ENCODE results near the gene EML4. TPM values are rescaled to one million over a fixed set of nuclear protein-coding genes. Genes with fewer than 3 reads are reported as not detected.
A peak's percentile ranks its signal among the peaks of the same experiment; 100 is the strongest.
"Not testable (repeated sequence)": the region's sequence is repeated elsewhere in the genome, so short reads cannot be mapped to it uniquely, and the experiment has no call there.

The EML4 gene
- total RNA-seq, 3 donors from 2014 or later = 19.4 to 68.5 (median 36.7) TPM

GRCh38 chr2:42266236-42266635, 97.1 kb downstream of the EML4 start:
- Histone ChIP-seq H3K4me3 (no peak overlapping the region), H3K4me1 (peaks cover 0 to 4% of the 10 kb centered on the region in 2 donors), H3K27ac (no peak overlapping the region), H3K9me3 (no peaks in the 10 kb centered on the region), H3K27me3 (no peaks in the 10 kb centered on the region), H3K36me3 (no peaks in the 10 kb centered on the region)
- TF ChIP-seq CTCF (IDR thresholded peaks at IDR 0.05) (no peak), POLR2AphosphoS5 (IDR thresholded peaks at IDR 0.05) (no peak), POLR2A (IDR thresholded peaks at IDR 0.05) (no peak)
- no peak for DNase-seq (ENCODE audit: low spot score in 2 of 2)
- intact Hi-C loops (cut with DNase I; ENCODE audit: low total_unique reads) = no loop called here

- peaks cover 0 to 7% of the 10 kb centered on the region in 2 donors for H3K4me1 ChIP-seq
- no peaks in the 10 kb centered on the region for H3K27me3 ChIP-seq
- no peak overlapping the region for H3K4me3 ChIP-seq
- H3K36me3 ChIP-seq = no peaks in the 10 kb centered on the region
- H3K9me3 ChIP-seq = no peaks in the 10 kb centered on the region
- no peak for TF ChIP-seq POLR2A (IDR thresholded peaks at IDR 0.05)
- TF ChIP-seq POLR2AphosphoS5 (IDR thresholded peaks at IDR 0.05) = no peak
- TF ChIP-seq CTCF (IDR thresholded peaks at IDR 0.05) = no peak
- intact Hi-C loops (cut with DNase I; ENCODE audit: low total_unique reads) = no loop called here
- H3K27ac ChIP-seq = no peak overlapping the region
- DNase-seq (ENCODE audit: low spot score in 2 of 2) = no peak
Observed at GRCh38 chr2:42267530-42267929, 98.4 kb downstream of the EML4 start.

- Histone ChIP-seq H3K4me1 (peaks cover 0 to 7% of the 10 kb centered on the region in 2 donors), H3K9me3 (no peaks in the 10 kb centered on the region), H3K36me3 (no peaks in the 10 kb centered on the region), H3K4me3 (no peak overlapping the region), H3K27me3 (no peaks in the 10 kb centered on the region), H3K27ac (no peak overlapping the region)
- DNase-seq (ENCODE audit: low spot score in 2 of 2) = no peak
- intact Hi-C loops (cut with DNase I; ENCODE audit: low total_unique reads) = no loop called here
- TF ChIP-seq POLR2A (IDR thresholded peaks at IDR 0.05) (no peak), POLR2AphosphoS5 (IDR thresholded peaks at IDR 0.05) (no peak), CTCF (IDR thresholded peaks at IDR 0.05) (no peak)
Observed at GRCh38 chr2:42268528-42269151, 99.5 kb downstream of the EML4 start.

- H3K27ac ChIP-seq = peak overlapping the region in 1 of 2 donors; percentile 40
- no peak for DNase-seq (ENCODE audit: low spot score in 2 of 2)
- no peaks in the 10 kb centered on the region for H3K27me3 ChIP-seq
- intact Hi-C loops (cut with DNase I; ENCODE audit: low total_unique reads) = no loop called here
- no peaks in the 10 kb centered on the region for H3K9me3 ChIP-seq
- no peak for TF ChIP-seq POLR2AphosphoS5 (IDR thresholded peaks at IDR 0.05)
- H3K36me3 ChIP-seq = no peaks in the 10 kb centered on the region
- H3K4me1 ChIP-seq = peaks cover 0 to 7% of the 10 kb centered on the region in 2 donors
- no peak overlapping the region for H3K4me3 ChIP-seq
Observed at GRCh38 chr2:42270757-42271156, 101.6 kb downstream of the EML4 start.

- intact Hi-C loops (cut with DNase I; ENCODE audit: low total_unique reads); H3K36me3 ChIP-seq; H3K4me1 ChIP-seq; H3K27me3 ChIP-seq; DNase-seq (ENCODE audit: low spot score in 2 of 2); H3K9me3 ChIP-seq; H3K4me3 ChIP-seq: not testable (repeated sequence)
- H3K27ac ChIP-seq = peak overlapping the region in 1 of 2 donors; percentile 40
Observed at GRCh38 chr2:42271246-42271645, 102.1 kb downstream of the EML4 start.

GRCh38 chr2:42274863-42275262, 105.7 kb downstream of the EML4 start:
- DNase-seq (ENCODE audit: low spot score in 2 of 2) = no peak
- H3K9me3 ChIP-seq = no peaks in the 10 kb centered on the region
- intact Hi-C loops (cut with DNase I; ENCODE audit: low total_unique reads) = no loop called here
- no peak overlapping the region for H3K4me3 ChIP-seq
- H3K27me3 ChIP-seq = no peaks in the 10 kb centered on the region
- no peaks in the 10 kb centered on the region for H3K36me3 ChIP-seq
- TF ChIP-seq POLR2A (IDR thresholded peaks at IDR 0.05) (no peak), POLR2AphosphoS5 (IDR thresholded peaks at IDR 0.05) (no peak), CTCF (IDR thresholded peaks at IDR 0.05) (no peak)
- no peak overlapping the region for H3K27ac ChIP-seq
- peaks cover 0 to 7% of the 10 kb centered on the region in 2 donors for H3K4me1 ChIP-seq
